Stimulated activated CD8-positive, alpha-beta memory T cell treated with anti-CD3 and anti-CD28 coated beads, Interleukin-15, amount 100 ng/mL, for 4 hours (primary cell): ENCODE data around the gene GOSR2.
"Not testable (repeated sequence)": the region's sequence is repeated elsewhere in the genome, so short reads cannot be mapped to it uniquely, and the experiment has no call there.

Experiments
- DNase-seq, 2 donors: peaks; one replicate each; pipeline ENCODE4 v3.0.0-alpha.2; 2020; ENCODE audit warnings: low read depth in 2 of 2

The GOSR2 gene

DNA sequence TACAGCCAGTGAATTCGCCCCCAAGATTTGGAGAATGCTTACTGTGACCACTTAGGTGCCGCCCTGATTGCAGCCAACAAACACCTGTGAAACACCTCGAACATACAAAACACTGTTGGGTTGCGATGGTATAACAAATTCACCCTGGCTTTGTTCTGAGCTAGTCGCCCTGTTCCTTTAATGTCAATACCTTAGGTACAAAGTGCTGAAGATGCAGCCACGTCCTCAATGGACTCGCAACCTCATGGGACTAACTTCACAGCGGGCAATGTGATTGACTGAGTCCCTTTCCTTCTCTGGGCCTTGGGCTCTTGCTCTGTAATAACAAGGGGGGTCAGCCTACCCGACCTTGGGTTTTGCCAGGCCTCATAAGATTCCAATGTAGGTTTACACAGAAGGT, 28.9 kb upstream of the GOSR2 start:
- no peak for DNase-seq

DNA sequence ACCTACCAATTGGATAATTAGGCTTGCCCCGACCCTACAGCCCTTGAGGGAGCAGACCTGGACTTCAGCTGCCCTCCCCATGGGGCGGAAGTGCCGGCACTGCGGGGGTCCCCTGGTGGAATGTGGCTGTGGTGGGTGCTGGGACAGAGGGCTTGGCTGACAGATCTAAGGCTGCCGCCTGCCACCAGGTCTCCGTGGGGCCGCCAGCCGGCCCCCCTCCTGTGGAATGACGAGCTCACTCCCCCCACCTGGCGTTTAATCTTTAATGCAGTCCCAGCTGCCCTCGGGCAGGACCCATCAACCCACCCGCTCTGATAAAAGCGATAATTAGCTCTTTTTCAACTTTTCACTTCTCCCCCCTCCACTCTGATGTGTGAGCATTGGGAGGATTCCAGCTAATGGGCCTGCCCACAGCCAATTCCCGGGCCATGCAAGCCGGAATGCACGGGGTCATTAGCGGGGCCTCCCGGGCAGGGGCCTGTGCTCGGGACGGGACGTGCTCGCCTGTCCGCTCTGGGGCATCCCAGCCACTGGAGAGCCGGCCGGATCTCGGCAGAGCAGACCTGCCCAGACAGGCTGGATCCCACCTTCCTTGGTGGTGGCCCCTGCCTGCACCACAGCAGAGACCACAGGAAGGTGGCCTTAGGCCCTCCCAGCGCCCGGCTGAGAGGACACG, 28.3 kb upstream of the GOSR2 start:
- DNase-seq, result no peak

DNA sequence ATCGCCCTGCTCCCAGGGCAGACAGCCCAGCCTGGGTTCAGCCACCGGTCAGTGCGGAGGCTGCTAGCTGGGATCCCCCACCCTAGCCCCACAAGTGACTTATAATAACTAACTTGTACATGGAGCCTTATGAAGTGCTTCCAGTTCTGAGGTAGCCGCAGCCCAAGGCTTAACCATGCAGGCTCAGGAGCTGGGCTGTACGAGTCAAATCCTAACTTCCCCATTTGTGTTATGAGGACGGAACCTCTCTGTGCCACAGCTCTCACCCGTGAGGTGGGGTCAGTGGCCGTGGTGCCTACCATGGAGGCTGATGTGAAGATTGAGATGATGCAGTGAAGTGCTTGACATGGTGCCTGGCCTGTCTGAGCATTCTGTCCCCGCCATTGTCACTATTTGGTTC, 27.8 kb upstream of the GOSR2 start:
- no peak for DNase-seq

DNA sequence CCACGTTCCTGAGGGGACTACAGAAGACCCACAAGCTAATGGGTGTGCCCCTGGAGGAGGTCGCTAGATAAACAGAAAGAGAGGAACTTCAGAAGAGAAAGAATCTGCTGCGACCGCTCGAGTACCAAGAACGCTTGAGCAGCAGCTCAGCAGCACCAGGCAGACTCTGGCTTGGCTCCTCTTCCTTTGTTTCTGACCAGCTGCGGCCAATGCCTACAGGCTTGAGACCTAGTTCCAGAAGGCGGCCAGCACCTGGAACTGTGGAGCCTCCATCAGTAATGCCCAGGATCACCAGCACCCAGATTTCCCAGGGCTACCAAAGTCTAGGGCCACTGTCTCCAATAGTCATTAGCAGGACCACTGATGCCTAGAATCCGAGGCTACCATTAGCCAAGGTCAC, 26.0 kb upstream of the GOSR2 start:
- DNase-seq, result no peak

DNA sequence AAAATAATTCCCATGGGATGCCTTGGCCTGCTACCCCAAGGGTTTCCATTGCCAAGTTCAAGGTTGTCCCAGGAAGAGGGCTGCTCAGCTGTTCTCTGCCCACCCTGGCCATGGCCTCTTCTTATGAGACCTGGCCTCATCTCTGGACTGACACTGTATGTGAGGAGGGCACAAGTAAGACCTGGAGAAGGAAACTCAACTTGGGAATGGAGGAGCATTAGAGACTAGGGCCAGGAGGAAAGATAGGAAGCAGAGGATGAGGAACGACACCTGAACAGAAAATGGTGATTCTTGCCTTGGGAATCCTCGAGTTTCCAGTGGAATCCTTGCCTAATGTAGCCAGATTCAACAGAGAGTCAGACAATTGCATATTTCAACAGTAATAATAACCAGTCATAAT, 24.6 kb upstream of the GOSR2 start:
- no peak for DNase-seq

DNA sequence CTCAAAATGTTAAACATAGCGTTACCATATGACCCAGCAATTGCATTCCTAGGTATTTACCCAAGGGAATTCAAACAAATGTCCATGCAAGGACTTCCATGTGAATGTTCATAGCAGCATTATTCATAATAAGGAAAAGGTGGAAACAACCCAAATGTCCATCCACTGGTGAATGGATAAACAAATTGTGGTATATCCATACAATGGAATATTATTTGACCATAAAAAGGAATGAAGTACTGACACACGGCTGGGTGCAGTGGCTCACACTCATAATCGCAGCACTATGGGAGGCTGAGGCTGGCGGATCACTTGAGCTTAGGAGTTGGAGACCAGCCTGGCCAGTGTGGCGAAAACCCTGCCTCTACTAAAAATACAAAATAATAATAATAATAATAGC, 24.1 kb upstream of the GOSR2 start:
- DNase-seq, result no peak

DNA sequence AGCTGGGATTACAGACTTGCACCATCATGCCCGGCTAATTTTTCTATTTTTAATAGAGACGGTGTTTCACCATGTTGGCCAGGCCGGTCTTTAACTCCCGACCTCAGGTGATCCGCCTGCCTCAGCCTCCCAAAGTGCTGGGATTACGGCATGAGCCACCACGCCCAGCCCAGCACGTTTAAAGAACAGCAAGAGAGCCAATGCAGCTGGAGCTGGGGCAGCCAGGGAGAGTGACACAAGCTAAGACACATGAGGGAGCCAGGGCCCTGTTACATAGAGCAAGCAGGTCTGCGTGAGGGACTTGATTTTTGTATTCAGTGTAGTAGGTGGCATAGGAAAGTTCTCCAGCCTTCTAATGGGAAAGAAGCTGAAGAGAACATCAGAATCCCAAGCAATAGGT, 21.7 kb upstream of the GOSR2 start:
- no peak for DNase-seq

DNA sequence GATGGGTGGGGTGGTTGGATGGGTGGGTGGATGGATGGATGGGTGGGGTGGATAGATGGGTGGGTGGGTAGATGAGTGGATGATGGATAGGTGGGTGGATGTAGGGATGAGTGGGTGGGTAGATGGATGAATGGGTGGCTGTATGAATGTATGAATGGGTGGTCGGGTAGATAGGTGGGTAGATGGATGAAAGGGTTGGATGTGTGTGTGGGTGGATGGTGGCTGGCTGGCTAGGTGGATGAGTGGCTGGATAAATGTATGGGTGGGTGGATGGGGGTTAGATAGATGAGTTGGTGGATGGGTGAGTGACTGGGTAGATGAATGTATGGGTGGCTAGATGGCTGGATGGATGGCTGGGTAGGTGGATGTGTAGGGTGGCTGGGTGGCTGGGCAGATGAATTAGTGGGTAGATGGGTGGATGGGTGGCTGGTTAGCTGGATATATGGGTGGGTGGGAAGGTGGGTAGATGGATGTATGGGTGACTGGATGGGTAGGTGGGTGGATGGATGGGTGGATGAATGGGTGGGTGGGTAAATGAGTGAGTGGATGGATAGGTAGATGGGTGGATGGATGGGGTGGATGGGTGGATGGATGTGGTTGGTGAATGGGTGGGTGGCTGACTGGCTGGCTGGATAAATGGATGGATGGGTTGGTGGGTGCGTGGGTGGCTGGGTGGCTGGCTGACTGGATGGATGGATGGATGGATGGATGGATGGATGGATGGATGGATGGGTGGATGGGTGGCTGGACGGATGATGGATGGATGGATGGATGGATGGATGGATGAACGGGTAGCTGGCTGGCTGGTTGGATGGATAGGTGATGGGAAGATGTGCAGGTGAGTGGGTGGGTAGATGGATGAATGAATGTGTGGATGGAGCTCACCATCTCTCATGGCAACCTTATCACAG, 18.9 kb upstream of the GOSR2 start:
- no peak for DNase-seq

DNA sequence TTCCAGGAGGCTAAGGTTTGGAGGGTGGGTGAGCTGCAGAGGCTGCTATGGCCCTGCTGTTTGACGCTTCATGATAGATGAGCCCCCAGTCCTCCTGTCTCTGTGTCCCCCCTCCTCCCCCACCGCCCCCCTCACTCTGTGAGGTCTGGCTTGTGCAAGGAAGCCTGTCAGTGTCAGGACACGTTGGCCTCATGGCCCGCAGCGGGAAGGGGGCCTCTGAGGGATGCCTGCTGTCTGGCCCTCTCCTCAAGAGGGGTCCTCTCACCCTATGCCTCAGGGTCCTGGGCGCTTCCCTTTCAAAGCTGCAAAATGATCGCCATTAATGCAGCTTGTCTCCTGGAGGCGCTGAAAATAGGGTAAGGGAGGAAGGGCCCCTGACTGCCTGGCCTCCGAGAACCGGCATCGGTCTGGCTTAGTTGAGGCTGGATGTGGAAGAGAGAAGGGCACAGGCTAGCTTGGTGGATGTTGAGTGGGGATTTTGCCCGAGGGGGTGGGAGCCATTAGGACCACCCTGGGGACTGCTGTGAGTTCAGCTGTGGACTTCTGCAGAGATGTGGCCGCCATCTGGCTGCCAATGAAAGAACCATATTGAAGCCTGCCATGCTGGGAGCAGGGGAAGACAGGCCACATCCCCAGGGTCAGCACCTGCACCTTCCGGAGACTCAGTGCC, 14.8 kb upstream of the GOSR2 start:
- DNase-seq, result no peak

DNA sequence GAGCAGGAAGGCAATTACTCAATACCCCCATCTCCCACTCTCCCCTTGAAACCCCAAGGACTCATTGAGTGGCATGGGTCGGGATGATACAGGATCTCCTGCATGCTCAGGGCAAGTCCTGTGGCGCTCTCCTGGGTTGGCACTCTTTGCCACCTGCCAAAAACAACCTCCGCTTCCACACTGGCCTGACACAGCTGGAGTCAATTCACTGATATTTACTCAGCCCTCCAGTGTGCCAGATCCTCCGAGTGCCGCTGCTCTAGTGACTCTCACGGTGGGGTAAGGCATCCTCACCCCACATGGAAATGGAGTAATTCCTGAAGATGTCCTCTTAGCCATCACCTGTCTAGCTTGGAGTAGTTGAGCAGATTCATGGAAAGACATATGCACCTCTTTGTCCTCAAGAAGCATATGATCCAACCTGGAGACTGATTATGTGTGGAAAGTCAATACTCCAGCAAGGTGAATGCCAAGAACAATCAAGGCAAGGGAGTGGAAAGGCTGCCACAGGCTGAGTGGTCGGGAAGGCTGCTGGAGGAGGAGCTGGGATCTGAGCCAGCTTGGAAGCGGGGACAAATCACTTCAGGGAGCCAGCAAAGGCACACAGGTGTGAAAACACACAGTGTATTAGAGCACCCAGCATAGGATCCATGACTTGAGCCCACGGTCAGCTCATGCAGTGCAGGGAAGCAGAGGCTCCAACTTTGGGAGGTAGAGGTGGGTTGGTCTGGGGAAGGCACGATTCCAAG, 12.6 kb upstream of the GOSR2 start:
- no peak for DNase-seq

DNA sequence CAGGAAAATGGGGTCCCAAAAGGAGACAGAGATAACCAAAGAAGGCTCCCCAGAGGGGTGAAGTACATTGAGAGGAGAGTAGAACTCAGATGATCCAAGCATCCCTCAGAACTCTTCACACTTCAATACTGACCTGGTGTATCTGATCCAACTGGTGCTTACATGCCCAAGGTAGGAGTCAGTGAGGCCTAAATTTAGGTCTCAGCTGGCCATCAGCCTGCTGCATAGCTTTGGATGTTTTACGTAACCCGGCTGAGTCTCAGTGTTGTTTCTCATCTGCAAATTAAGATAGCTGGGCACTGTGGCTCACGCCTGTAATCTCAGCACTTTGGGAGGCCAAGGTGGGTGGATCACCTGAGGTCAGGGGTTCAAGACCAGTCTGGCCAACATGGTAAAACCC, 11.6 kb upstream of the GOSR2 start:
- DNase-seq, result no peak

DNA sequence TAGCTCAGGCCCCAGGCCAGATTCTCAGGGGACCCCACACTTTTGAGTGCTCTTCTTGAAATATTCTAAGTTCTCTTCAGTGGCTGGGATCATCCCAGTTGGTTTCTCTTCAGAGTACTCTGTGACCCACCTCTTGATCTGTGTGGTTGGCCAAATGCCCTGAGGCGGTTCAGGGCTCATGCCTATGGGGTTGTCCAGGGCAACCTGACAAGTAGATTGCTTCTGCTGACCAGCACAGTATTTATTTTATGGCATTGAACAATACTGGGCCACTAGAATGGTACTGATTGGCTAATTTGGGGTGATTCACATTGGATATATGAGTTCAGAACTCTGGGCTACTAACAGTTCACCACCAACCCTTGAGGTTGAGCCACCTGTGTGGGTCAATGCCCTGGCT, 7.4 kb upstream of the GOSR2 start:
- DNase-seq, result no peak

DNA sequence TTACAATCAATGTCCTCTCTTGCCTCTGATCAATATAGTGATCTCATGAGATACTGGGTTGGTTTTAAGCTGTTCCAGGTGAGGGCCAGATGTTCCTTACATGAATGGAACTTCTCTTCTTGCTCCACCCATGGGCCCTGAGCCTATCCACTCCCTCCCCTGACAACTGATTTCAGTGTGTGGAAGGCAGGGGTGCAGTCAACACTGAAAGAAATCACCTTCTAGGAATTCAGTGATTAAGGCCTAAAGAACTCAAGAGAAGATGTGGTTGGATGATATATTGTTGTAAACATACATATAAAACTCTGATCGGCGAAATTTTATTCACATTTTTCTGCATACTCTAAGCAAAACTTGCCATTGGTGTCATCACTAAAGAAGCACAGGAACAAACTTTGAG, 6.7 kb upstream of the GOSR2 start:
- DNase-seq, result no peak

DNA sequence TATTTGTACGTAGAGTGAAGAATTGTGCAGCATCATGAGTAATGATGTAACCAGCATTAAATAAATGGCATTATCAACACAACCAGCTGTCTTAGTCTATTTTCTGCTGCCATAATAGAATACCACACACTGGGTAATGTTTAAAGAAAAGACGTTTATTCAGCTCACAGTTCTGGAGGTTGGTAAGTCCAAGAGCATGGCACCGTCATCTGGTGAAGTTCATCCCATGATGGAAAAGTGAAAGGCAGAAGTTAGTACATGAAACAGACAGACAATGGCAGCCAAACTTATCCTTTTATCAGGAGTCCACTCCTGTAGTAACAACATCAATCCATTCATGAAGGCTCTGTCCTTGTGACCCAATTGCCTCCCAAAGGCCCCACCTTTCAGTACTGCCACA, 6.3 kb upstream of the GOSR2 start:
- DNase-seq, result no peak

DNA sequence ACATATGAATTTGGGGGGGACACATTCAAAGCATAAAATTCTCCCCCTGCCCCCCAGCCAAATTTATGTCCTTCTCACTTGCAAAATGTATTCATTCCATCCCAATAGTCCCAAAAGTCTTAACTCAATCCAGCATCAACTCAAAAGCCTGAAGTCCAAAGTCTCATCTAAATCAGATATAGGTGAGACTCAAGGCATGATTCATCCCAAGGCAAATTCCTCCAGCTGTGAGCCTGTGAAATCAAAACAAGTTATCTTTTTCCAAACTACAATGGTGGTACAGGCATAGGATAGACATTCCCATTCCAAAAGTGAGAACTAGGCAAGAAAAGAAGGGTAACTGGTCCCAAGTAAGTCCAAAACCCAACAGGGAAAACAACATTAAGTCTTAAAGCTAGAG, 5.9 kb upstream of the GOSR2 start:
- DNase-seq, result no peak

DNA sequence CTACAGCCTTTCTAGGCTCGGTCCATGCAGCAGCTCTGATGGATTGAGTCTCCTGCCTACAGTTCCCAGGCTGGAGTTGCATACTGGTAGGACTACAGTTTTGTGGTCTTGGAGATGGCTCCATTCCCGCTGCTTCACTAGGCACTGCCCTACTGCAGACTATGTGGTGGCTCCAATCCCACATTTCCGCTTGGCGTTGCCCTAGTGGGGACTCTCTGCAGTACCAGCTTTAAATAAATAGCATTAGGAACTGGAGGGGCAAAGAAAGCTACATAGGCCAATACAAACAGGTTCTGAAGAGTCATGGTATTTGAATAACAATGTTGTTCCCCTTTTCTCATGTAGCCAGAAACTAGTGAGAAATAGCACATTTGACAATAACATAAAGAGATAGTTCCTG, 5.4 kb upstream of the GOSR2 start:
- DNase-seq, result no peak

DNA sequence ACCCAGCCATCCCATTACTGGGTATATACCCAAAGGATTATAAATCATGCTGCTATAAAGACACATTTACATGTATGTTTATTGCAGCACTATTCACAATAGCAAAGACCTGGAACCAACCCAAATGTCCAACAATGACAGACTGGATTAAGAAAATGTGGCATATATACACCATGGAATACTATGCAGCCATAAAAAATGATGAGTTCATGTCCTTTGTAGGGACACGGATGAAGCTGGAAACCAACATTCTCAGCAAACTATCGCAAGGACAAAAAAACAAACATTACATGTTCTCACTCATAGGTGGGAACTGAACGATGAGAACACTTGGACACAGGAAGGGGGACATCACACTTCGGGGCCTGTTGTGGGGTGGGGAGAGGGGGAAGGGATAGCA, 998 bp upstream of the GOSR2 start:
- DNase-seq, result not testable (repeated sequence)

DNA sequence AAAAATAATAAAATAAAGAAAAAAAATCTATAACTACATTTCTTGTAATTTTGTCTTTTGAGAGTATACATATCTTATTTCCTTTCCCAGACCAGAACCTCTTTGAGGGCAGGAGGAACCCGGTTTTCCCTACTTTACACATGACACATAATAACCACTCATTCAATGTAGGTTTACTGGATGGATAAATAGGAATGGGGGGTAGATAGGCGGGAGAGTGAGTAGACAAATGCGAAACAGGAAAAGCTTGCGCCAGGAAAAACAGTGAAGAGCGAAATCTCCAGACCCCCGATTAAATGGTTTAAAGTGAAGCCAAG, 515 bp upstream of the GOSR2 start:
- no peak for DNase-seq

DNA sequence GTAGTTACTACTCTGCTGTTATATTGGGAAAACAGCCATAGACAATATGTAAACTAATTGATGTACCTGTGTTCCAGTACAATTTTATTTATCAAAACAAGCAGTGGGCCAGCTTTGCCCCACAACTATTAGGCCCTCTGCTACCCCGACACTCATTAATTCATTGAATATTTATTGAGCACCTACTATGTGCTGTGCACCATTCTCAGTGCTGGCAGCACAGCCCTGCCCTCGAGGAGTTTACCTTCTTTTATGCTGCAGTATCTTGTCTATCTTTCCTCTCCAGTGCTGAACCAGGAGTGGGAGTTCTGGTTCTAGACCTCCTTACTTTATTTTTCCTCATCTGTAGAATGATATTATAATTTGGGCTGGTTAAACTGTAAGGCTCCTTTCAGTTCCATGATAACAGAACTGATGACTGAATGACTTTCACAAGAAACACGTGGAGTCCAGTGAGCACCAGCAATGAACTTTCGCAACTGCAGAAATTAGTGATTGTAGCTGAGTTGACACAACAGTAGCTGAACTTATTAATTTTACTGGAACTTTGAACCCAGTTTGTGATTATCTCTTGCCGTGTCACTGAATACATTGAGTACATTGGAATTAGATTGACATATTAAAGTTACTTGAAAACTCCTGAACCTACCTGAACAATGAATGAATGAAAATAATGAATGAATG, 2.4 kb downstream of the GOSR2 start:
- no peak for DNase-seq

DNA sequence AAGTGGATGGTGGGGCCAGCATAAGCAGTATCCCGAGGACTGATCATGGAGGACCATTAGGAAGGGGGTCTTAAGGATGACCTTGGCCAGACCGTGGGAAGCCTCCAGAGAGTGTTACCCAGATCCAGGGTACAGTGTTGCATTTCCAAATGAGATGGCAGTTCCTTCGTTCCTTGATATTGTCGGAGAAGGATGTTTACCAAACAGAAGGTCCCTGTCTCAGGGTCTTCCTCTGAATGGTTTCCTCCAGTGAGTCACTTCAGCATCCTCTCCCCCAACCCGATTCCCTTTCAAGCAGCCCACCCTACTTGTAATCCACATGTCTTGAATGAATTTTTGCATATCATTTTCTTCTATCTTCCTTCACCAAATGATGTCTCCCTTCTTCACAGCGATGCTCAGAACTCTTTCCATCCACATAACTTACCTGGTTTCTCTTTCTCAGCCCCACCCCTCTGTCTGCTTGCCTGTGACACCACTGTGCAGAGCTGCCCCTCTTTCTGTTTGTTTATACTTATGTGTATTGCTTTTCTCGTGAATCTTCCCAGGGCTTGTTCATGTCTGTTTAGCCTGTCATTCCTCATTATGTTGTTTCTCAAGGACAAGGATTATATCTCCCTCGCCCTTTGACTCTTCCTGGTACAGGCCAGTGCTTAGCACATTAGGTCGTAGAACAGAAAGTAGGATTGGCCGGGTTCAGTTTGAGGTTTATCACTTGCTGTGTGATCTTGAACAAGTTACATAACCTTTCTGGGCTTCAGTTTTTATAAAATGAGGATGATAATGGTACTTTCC, 5.7 kb downstream of the GOSR2 start:
- DNase-seq, result no peak

DNA sequence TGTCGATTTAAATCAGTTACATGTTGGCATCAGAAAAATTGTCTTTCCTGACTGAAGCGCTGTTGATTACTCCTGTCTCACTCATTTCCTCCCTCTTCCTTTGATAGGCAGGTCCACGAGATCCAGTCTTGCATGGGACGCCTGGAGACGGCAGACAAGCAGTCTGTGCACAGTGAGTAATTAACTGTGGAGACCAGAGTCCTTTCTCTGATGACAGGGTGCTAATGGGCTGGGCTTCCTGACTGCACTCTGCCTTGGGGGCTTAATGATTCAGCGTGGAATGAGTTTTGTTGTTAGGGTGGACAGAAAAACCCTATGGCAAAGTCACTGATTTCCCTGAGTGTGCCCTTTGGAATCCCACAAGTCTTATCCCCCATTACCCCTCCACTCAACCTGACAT, 6.5 kb downstream of the GOSR2 start:
- DNase-seq, result no peak
